Gastrocnemius medialis (tissue), 4 donors: ENCODE data around the gene GNG7.

Experiments
- CTCF ChIP-seq, 5 experiments: fragments of 450-650 bp in 3 of 5; fragments of 200-600 bp in 2 of 5; sonication (generic) in 2 of 5; IDR thresholded peaks in 4 of 5; conservative IDR thresholded peaks in 1 of 5; 1 replicate in 4 of 5; 2 replicates in 1 of 5; pipeline ENCODE4 v1.5.1; 2016 to 2019; ENCODE audit warnings: antibody characterized with exemption in 5 of 5, mild to moderate bottlenecking in 3 of 5, moderate library complexity in 3 of 5
- POLR2A ChIP-seq, 2 donors: fragments of 450-650 bp; IDR thresholded peaks; one replicate each; pipeline ENCODE4 v1.6.1; 2017; ENCODE audit warnings: antibody characterized with exemption in 2 of 2, mild to moderate bottlenecking in 2 of 2, moderate library complexity in 2 of 2

GRCh38 chr19:2744113-2744512, 41.6 kb upstream of the GNG7 start:
- TF ChIP-seq CTCF (IDR thresholded peaks at IDR 0.05 in 4 of 5, conservative IDR thresholded peaks at IDR 0.05 in 1 of 5) (no peak), POLR2A (IDR thresholded peaks at IDR 0.05) (no peak)
